HG03066 (cell line): ENCODE data around the gene SH3D19.
"Not testable (repeated sequence)": the region's sequence is repeated elsewhere in the genome, so short reads cannot be mapped to it uniquely, and the experiment has no call there.

Experiments used
- ATAC-seq: cut with Tn5 transposase; IDR thresholded peaks from one replicate; pipeline ENCODE4 v1.9.1; 2021; ENCODE audit warnings: low read depth; ENCODE audit not compliant: unreplicated experiment

Gene SH3D19

GRCh38 chr4:151235373-151235772, 90.0 kb downstream of the SH3D19 start:
- ATAC-seq, result not testable (repeated sequence)

GRCh38 chr4:151233600-151233999, 91.8 kb downstream of the SH3D19 start:
- no peak for ATAC-seq

- ATAC-seq, result no peak
Measured at GRCh38 chr4:151231915-151232595, 93.3 kb downstream of the SH3D19 start.

- ATAC-seq, result no peak
Measured at GRCh38 chr4:151228189-151229119, 97.0 kb downstream of the SH3D19 start.

- ATAC-seq, result no peak
Measured at GRCh38 chr4:151227731-151228130, 97.7 kb downstream of the SH3D19 start.

GRCh38 chr4:151227172-151227571, 98.2 kb downstream of the SH3D19 start:
- ATAC-seq, result no peak

GRCh38 chr4:151226004-151226932, 99.1 kb downstream of the SH3D19 start:
- no peak for ATAC-seq

GRCh38 chr4:151223465-151223864, 101.9 kb downstream of the SH3D19 start:
- no peak for ATAC-seq

- no peak for ATAC-seq
Measured at GRCh38 chr4:151219948-151220347, 105.5 kb downstream of the SH3D19 start.

GRCh38 chr4:151219091-151219490, 106.3 kb downstream of the SH3D19 start:
- ATAC-seq, result no peak

GRCh38 chr4:151218343-151218742, 107.1 kb downstream of the SH3D19 start:
- ATAC-seq, result no peak

GRCh38 chr4:151217326-151217725, 108.1 kb downstream of the SH3D19 start:
- ATAC-seq, result no peak

- no peak for ATAC-seq
Measured at GRCh38 chr4:151215295-151215694, 110.1 kb downstream of the SH3D19 start.

- no peak for ATAC-seq
Measured at GRCh38 chr4:151207868-151208267, 117.5 kb downstream of the SH3D19 start.

- ATAC-seq, result no peak
Measured at GRCh38 chr4:151207186-151207585, 118.2 kb downstream of the SH3D19 start.

- ATAC-seq, result no peak
Measured at GRCh38 chr4:151206241-151207005, 119.0 kb downstream of the SH3D19 start.

GRCh38 chr4:151205722-151206121, 119.7 kb downstream of the SH3D19 start:
- no peak for ATAC-seq

GRCh38 chr4:151204925-151205524, 120.4 kb downstream of the SH3D19 start:
- no peak for ATAC-seq

GRCh38 chr4:151202851-151203455, 122.5 kb downstream of the SH3D19 start:
- ATAC-seq, result no peak
